Gastroesophageal sphincter (tissue), 4 donors: ENCODE measurements around the gene FUT4. TPM values are rescaled to one million over a fixed set of nuclear protein-coding genes. Genes with fewer than 3 reads are reported as not detected.
"Not testable (repeated sequence)": the region's sequence is repeated elsewhere in the genome, so short reads cannot be mapped to it uniquely, and the experiment has no call there.

Experiments used
- ATAC-seq: fragments of 150-250 bp; one replicate; pipeline ENCODE4 v1.9.1; 2016; ENCODE audit warnings: mild to moderate bottlenecking, moderate library complexity
- H3K27ac ChIP-seq, 4 donors: fragments of 200-600 bp; sonication (generic) in 3 of 4; 1 replicate in 3 of 4; 2 replicates in 1 of 4; pipeline ENCODE4 v1.5.1; 2016 to 2019
- H3K27me3 ChIP-seq: fragments of 200-600 bp; sonication (generic); one replicate; pipeline ENCODE4 v1.5.1; 2019
- H3K36me3 ChIP-seq, 2 donors: fragments of 200-600 bp; sonication (generic); one replicate each; pipeline ENCODE4 v1.5.1; 2019; ENCODE audit warnings: control low read depth in 1 of 2
- H3K4me1 ChIP-seq, 3 donors: fragments of 200-600 bp; sonication (generic); 1 replicate in 2 of 3; 2 replicates in 1 of 3; pipeline ENCODE4 v1.5.1; 2016 to 2019; ENCODE audit warnings: control low read depth in 2 of 3
- H3K4me3 ChIP-seq, 2 donors: fragments of 200-600 bp; sonication (generic); one replicate each; pipeline ENCODE4 v1.5.1; 2019; ENCODE audit warnings: mild to moderate bottlenecking in 1 of 2, moderate library complexity in 1 of 2
- H3K9me3 ChIP-seq, 3 donors: fragments of 200-600 bp; sonication (generic); one replicate each; pipeline ENCODE4 v1.5.1; 2017 to 2019; ENCODE audit warnings: control low read depth in 2 of 3
- CTCF ChIP-seq, 4 experiments: fragments of 200-600 bp in 2 of 4; fragments of 450-650 bp in 2 of 4; sonication (generic) in 1 of 4; IDR thresholded peaks; one replicate each; pipeline ENCODE4 v1.5.1; 2017 to 2019; ENCODE audit warnings: antibody characterized with exemption in 4 of 4, mild to moderate bottlenecking in 2 of 4, moderate library complexity in 2 of 4
- EP300 ChIP-seq: sonication (generic); formaldehyde crosslinking; IDR thresholded peaks from one replicate; pipeline ENCODE4 v1.6.1; 2017; ENCODE audit warnings: antibody characterized with exemption, mild to moderate bottlenecking
- POLR2A ChIP-seq, 2 donors: fragments of 450-650 bp; IDR thresholded peaks; one replicate each; pipeline ENCODE4 v1.6.1; 2017; ENCODE audit warnings: antibody characterized with exemption in 2 of 2, mild to moderate bottlenecking in 2 of 2, moderate library complexity in 1 of 2
- POLR2AphosphoS5 ChIP-seq: sonication (generic); formaldehyde crosslinking; IDR thresholded peaks from one replicate; pipeline ENCODE4 v1.6.1; 2017; ENCODE audit warnings: antibody characterized with exemption
- WGBS, 2 donors: methylation state at CpG; one replicate each; pipeline ENCODE4 v1.1.5; 2018; ENCODE audit warnings: low coverage in 1 of 2; 5-methylcytosine and 5-hydroxymethylcytosine counted together
- total RNA-seq, 4 donors: library from RNA; depleted of rRNA; stranded (reverse); fragments of >200 nt; gene quantifications; one replicate each; pipeline ENCODE4 v1.1.0, GENCODE V29; 2016

FUT4 gene
- total RNA-seq, 4 donors from 2014 or later: 5.2 to 7.8 (median 7.6) TPM

DNA sequence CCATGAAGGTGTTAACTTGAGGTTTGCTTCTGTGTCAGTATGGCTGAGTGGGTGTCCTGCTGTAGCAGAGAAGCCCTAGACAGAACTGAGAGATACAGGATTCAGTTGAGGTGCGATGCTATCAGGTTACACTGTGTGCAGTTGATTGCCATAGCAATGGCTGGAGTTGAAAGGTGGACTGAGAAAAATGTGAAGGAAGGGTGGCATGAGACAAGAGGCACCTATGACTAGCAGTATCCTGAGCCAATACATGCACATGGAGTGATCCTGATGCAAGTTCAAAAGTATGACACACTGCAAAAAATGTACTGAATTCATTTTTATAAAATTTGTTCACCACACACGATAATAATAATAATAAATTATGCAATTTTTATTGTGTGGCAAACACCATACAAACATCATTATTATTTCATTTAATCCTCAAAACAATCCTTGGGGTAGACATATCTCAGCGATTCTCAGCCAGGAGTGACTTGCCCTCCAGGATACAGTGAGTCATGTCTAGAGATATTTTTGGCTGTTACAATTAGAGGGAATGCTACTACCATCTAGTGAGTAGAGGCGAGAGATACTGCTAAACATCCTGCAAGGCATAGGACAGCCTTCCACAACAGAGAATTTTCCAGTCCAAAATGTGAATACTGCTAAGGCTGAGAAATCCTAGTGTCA, 19.6 kb downstream of the FUT4 start:
- peak; percentile 86 for ATAC-seq
- 16 to 35% methylated on average over 3 to 4 of the region's 4 CpGs for WGBS, 2 donors

GRCh38 chr11:94563848-94564467, 20.2 kb downstream of the FUT4 start:
- Histone ChIP-seq H3K27ac (no peak overlapping the region), H3K36me3 (no peaks in the 10 kb centered on the region), H3K27me3 (no peaks in the 10 kb centered on the region), H3K4me1 (peaks cover 0 to 11% (median 0%) of the 10 kb centered on the region in 3 donors), H3K9me3 (no peaks in the 10 kb centered on the region), H3K4me3 (no peak overlapping the region)
- peak in 1 of 4 experiments; percentile 0 for TF ChIP-seq CTCF (IDR thresholded peaks at IDR 0.05)
- no peak for TF ChIP-seq EP300
- no peak for TF ChIP-seq POLR2A (IDR thresholded peaks at IDR 0.05)
- WGBS, 2 donors: 65 to 72% methylated on average over 7 to 8 of the region's 8 CpGs
- no peak for ATAC-seq

More for the DNA sequence above, 19.6 kb downstream of the FUT4 start:
- Histone ChIP-seq H3K27ac (no peak overlapping the region), H3K4me1 (peaks cover 0 to 16% (median 0%) of the 10 kb centered on the region in 3 donors), H3K9me3 (no peaks in the 10 kb centered on the region), H3K27me3 (no peaks in the 10 kb centered on the region), H3K4me3 (no peak overlapping the region), H3K36me3 (no peaks in the 10 kb centered on the region)
- TF ChIP-seq EP300: no peak
- no peak for TF ChIP-seq POLR2A (IDR thresholded peaks at IDR 0.05)
- TF ChIP-seq CTCF (IDR thresholded peaks at IDR 0.05): peak; percentile 7 to 47 (median 20)
- no peak for TF ChIP-seq POLR2AphosphoS5

GRCh38 chr11:94567181-94567670, 23.5 kb downstream of the FUT4 start, which contains the start of gene PIWIL4:
Gene PIWIL4, plus strand, starts transcription at chr11:94567368. Its CDS starts 151 bp downstream, at chr11:94567519.
- WGBS, 2 donors: 89 to 95% methylated on average over 8 to 24 of the region's 25 CpGs

DNA sequence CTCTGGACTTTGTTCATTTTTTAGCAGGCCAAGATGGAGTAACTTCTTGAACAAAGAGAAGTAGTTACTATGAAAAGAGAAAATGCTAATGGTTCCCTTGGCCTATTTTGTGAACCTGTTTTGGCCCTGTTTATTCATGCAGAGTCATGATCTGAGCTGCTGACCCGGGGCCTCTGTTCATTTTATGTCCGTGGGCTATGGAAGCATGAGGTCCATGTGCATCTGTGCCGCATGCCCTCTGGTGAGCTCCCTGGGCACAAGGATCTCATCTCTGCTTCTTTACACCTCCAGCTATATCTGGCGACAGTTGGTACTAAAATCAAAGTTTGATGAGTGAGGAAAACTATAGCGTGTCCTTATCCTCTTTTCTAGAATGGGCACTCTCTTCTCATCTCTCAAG, 24.5 kb downstream of the FUT4 start:
- peaks cover 0 to 8% (median 0%) of the 10 kb centered on the region in 3 donors for H3K4me1 ChIP-seq
- WGBS, 2 donors: 90 to 98% methylated on average over 5 of the region's 5 CpGs
- H3K27ac ChIP-seq: no peak overlapping the region
- no peaks in the 10 kb centered on the region for H3K36me3 ChIP-seq
- no peak for ATAC-seq
- no peak overlapping the region for H3K4me3 ChIP-seq
- no peaks in the 10 kb centered on the region for H3K27me3 ChIP-seq
- TF ChIP-seq POLR2A (IDR thresholded peaks at IDR 0.05) (no peak), POLR2AphosphoS5 (no peak)
- H3K9me3 ChIP-seq: no peaks in the 10 kb centered on the region

More at GRCh38 chr11:94567181-94567670, 23.5 kb downstream of the FUT4 start, which contains the start of gene PIWIL4:
- ATAC-seq: no peak
- Histone ChIP-seq H3K27me3 (no peaks in the 10 kb centered on the region), H3K4me1 (peaks cover 0 to 11% (median 0%) of the 10 kb centered on the region in 3 donors), H3K9me3 (no peaks in the 10 kb centered on the region), H3K27ac (no peak within 1 kb of the TSS), H3K36me3 (no peaks in the 10 kb centered on the region), H3K4me3 (no peak within 1 kb of the TSS)
- TF ChIP-seq CTCF (IDR thresholded peaks at IDR 0.05) (no peak), EP300 (no peak), POLR2AphosphoS5 (no peak), POLR2A (IDR thresholded peaks at IDR 0.05) (no peak)

- no peak for ATAC-seq
- 90 to 91% methylated on average over 4 of the region's 4 CpGs for whole genome bisulfite sequencing, 2 donors
- H3K27me3 ChIP-seq: no peaks in the 10 kb centered on the region
- no peaks in the 10 kb centered on the region for H3K36me3 ChIP-seq
- no peaks in the 10 kb centered on the region for H3K9me3 ChIP-seq
- H3K4me1 ChIP-seq: peaks cover 0 to 2% (median 0%) of the 10 kb centered on the region in 3 donors
- TF ChIP-seq EP300: no peak
- H3K27ac ChIP-seq: no peak overlapping the region
- no peak overlapping the region for H3K4me3 ChIP-seq
Observed at GRCh38 chr11:94568717-94569116, 25.0 kb downstream of the FUT4 start.

- WGBS, 2 donors: 80 to 100% methylated on average over 1 to 2 of the region's 2 CpGs
- H3K27ac ChIP-seq, H3K4me3 ChIP-seq, H3K27me3 ChIP-seq, ATAC-seq, H3K4me1 ChIP-seq, H3K36me3 ChIP-seq, H3K9me3 ChIP-seq: not testable (repeated sequence)
Observed at GRCh38 chr11:94572975-94573374, 29.3 kb downstream of the FUT4 start.
